ENCODE data around the gene DNAJB2.
"Not testable (repeated sequence)": the region's sequence is repeated elsewhere in the genome, so short reads cannot be mapped to it uniquely, and the experiment has no call there.

Gene DNAJB2

GRCh38 chr2:219285894-219286425 is 6.8 kb downstream of the DNAJB2 start:
- TF ChIP-seq CTCF (IDR thresholded peaks at IDR 0.05; ENCODE audit: low read depth, low read length) = no peak
- peak; percentile 23 for DNase-seq (ENCODE audit: extremely low read depth, low read depth)

- TF ChIP-seq CTCF (IDR thresholded peaks at IDR 0.05; ENCODE audit: low read depth, low read length) = no peak
- no peak for DNase-seq (ENCODE audit: extremely low read depth, low read depth)
Observed at GRCh38 chr2:219286436-219287115, 7.4 kb downstream of the DNAJB2 start.

GRCh38 chr2:219287116-219287440 is 7.9 kb downstream of the DNAJB2 start:
- DNase-seq (ENCODE audit: extremely low read depth, low read depth) = not testable (repeated sequence)

- DNase-seq (ENCODE audit: extremely low read depth, low read depth) = no peak
- no peak for TF ChIP-seq CTCF (IDR thresholded peaks at IDR 0.05; ENCODE audit: low read depth, low read length)
Observed at GRCh38 chr2:219287580-219288265, 8.6 kb downstream of the DNAJB2 start.

GRCh38 chr2:219289195-219289536 is 10.0 kb downstream of the DNAJB2 start:
- no peak for TF ChIP-seq CTCF (IDR thresholded peaks at IDR 0.05; ENCODE audit: low read depth, low read length)
- no peak for DNase-seq (ENCODE audit: extremely low read depth, low read depth)

GRCh38 chr2:219289537-219290361 is 10.6 kb downstream of the DNAJB2 start:
- peak; percentile 72 for DNase-seq (ENCODE audit: extremely low read depth, low read depth)

More at GRCh38 chr2:219289537-219290361, 10.6 kb downstream of the DNAJB2 start:
- no peak for TF ChIP-seq CTCF (IDR thresholded peaks at IDR 0.05; ENCODE audit: low read depth, low read length)
